GM21381 (cell line): ENCODE data around the gene ZNRF1.
"Not testable (repeated sequence)": the region's sequence is repeated elsewhere in the genome, so short reads cannot be mapped to it uniquely, and the experiment has no call there.

ENCODE experiments used
- ATAC-seq: cut with Tn5 transposase; IDR thresholded peaks from one replicate; pipeline ENCODE4 v1.9.1; 2021; ENCODE audit warnings: mild to moderate bottlenecking, moderate library complexity; ENCODE audit not compliant: unreplicated experiment

The ZNRF1 gene

DNA sequence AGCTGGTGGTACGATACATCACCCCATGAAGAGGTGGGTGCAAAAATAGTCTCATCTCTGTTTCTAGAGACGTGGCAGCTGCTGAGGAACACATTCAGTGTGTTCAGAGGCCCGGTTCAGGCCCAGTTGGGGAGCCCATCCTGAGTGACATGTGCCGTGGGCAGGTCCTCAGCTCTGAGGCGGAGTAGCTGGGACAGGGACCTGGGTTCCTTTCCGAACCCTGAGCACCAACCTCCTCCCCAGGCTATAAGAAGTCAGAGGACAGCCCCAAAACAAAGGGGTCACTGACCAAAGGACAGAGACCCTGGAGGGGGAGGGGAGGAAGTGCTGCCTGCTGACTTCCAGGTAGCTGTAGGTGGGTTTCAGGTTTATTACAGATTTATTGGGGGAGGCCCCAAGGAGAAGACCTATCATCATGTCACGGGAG lies 112.7 kb downstream of the ZNRF1 start:
- no peak for ATAC-seq

DNA sequence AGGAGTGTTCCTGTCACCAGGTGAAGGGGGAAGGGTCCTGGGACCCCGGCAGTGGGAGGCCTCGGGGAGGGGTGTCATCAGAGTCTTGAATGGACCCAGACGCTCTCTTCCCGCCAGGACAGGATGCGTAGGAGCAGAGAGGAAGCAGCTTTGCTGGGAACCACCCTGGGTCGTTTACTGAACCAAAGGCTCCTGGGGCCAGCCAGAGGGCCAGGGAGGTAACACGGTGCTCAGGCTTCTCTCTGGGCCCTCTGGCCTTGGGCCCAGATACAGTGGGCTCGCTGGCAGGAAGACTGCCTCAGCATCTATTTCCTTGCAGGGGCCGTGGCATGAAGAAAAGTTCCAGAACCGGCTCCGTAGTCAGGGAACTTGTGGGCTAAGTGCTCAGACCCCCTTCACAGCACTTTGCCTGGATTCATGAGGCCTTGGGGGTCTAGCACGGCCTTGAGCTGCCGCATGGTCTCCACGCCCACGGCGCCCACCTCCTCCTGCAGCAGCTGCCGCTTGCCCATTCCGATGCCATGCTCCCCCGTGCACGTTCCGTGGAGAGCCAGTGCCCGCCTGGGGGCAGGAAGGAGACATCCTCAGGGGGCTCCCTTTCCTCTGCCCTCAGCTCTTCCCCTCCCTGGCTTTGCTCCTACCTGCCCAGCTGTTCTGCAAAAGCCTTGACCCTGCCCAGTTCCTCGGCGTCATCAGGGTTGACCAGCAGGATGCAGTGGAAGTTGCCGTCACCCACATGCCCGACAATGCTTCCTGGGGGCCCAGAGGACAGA lies 113.3 kb downstream of the ZNRF1 start:
- no peak for ATAC-seq

DNA sequence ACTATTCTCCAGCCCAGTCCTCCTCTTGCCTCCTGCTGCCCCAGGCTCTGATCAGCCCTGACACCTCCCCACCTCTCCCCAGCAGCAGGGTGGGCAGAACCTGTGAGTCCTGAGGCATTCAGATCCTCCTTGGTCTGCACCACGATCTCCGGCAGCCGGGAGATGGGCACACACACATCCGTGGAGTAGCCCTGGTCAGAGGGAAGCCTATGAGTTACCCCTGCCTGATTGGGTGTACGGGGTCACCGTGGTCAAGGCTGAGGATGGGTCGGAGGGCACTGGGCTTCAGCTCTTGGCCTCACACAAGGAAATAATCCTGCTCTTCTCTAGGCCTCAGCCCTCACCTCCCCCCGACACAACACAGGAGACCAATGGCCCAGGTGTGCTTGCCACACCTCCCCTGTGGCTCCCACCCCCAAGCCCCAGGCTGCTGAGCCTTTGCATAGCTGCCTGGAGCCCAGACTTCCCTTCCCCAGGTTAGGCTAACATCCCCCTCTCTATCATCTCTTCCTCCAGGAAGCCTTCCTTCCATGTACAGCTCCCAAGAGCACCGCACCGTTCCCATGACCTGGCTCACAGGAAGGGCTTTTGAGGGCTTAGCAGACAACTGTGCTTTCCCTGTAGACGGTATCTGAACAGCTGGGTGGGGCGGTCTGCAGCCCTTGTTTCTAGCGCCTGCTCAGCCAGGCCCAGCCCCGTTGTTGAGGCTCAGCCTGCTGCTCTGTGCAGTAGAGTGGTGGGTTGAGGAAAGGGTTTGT lies 114.1 kb downstream of the ZNRF1 start:
- ATAC-seq = no peak

DNA sequence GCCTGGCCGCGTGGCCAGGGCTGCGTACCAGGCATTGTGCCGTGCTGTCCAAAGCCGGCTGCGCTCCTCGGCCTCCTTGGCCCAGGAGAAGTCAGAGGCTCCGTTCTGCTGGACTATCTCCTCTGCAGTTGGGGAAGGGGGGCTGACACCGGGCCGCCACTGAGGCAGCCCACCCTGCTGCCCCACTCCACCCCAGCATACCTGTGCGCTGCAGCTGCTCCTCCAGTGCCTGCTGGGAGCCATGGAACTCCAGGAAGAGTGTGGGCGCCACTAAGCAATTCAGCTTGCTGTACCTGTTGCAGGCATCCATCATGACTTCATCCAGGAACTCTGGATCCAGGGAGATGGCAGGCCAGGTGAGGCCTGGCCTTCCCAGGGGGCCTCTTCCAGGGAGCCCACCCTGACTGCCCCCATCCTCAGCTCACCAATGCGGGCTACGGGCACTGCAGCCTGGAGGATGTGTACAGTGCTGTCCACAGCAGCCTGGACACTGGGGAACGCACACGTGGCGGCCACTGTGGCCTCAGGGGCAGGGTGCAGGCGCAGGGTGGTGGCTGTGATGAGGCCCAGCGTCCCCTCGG lies 114.8 kb downstream of the ZNRF1 start:
- ATAC-seq = no peak

DNA sequence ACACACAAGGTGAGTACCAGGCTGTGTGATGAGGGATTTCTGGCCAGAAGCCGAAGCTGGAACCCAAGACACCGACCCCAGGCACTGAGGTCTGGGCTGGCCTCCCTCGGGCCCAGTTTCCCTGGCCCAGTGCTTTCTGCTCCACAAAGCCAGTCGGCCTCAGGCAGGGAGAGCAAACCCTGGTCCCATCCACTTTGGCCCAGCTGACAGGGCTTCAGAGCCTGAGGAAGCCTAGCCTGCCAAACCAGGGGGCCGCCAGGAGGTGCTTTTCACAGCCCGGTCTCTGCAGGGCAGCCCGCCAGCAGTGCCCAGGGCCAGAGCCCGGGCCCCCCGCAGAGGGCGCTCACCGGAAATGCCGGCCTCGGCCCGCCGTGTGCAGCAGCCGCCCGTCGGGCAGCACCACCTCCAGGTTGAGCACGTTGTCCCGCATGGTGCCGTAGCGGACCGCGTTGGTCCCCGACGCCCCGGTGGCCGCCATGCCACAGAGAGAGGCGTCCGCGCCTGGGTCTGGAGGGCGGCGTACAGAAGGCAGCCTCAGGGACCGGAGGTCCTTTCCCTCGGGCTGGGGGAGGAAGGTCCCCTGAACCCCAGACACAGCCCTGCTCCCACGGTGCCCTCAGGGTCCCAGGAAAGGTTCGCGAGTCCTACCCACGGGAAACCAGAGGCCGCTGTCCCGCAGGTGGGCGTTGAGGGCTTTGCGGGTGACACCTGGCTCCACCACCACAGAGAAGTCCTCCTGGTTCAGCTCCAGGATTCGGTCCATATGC lies 115.5 kb downstream of the ZNRF1 start:
- no peak for ATAC-seq

DNA sequence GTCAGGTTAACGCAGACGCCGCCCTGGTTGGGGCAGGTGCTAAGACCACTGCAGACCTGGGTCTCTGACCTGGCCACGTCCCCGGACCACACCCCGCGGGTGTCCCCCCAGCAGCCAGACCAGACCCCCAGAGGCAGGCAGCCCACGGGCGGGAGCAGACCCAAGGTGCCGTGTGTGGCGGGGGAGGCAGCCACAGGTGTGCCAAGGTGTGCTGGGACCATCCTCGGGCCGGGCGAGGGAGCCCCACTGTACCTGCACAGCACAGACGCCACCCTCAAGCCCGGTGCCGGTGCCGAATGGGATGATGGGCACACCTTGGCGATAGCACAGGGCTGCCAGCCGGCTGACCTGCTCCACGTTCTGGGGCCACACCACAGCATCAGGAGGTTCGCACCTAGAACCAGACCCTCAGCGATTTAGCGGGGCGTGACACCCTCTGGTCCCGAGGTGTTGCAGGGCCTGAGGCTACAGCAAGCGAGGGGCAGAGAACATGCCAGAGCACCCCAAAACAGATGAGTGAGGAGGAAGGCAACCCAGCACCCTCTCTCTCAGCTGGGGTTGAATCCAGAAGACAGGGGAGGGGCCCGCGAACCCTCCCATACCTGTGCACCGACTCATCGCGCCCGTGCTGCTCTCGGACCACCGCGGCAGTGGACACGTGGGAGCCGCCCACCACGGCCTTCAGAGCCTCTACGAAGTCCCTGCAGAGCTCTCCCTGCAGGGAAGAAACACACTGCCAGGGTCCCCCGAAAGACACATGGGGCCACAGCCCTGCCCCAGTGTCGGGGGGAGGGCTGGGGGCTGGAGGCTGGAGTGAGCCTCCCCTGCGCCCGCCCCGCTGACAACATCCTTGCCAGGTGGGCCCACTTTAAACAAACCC lies 116.4 kb downstream of the ZNRF1 start:
- ATAC-seq = no peak

DNA sequence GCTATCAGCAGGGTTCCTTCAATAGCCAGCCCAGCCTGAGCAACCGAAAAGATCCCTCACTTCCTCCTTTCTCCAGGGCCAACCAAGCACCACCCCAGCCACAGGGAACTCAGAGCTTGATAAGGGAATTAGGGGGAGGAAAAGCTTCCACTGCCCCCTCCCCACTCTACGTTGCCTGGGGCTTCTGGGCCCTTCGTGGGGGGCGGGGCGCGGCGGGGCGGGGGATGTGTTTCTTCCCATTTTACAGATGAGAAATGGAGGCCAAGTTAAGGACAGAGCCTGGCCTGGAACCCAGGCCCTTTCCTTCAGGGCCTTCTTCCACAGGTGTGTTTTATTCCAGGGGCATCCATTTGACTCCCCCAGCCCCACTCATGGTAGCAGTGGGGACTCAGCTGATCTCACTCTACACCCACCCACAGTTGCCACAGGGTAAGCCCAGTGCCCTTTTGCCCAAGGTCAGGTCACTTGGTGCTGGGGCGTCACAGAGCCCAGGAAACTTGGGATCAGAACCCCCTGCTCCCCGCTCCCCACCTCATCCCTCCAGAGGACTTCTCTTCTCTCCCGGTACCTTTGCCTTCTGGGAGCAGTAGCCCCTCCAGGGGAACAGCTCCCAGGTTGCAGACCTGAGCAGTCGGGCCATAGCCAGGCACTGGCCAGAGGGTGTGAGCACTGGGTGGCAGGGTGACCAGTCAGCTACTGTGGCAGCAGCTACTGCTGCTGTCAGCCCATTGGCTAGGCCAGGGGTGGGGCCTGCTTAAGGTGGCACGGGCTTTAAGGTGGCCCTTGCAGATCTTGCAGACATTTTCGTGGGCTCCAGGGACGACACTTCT lies 117.5 kb downstream of the ZNRF1 start, which contains the start of gene LDHD:
Gene LDHD (minus strand): TSS at position 700 of the 830 bp plus-strand sequence. CDS start 60 bp downstream, at position 640.
- no peak for ATAC-seq

DNA sequence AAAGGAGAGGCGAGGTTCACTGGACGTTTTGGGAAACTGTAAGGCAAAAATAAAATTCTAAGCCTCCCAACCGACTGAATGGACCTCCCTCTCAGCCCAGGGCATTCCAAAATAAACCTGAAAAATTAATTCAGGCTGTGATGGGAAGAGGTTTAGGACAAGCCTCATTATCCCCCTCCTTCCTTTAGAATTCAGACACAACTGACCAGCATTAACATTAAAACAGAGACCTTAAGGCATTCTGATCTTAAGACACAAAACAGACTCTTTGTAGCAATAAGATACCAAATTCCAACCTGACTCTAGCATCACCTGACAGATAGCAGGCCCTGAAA lies 118.1 kb downstream of the ZNRF1 start:
- no peak for ATAC-seq

DNA sequence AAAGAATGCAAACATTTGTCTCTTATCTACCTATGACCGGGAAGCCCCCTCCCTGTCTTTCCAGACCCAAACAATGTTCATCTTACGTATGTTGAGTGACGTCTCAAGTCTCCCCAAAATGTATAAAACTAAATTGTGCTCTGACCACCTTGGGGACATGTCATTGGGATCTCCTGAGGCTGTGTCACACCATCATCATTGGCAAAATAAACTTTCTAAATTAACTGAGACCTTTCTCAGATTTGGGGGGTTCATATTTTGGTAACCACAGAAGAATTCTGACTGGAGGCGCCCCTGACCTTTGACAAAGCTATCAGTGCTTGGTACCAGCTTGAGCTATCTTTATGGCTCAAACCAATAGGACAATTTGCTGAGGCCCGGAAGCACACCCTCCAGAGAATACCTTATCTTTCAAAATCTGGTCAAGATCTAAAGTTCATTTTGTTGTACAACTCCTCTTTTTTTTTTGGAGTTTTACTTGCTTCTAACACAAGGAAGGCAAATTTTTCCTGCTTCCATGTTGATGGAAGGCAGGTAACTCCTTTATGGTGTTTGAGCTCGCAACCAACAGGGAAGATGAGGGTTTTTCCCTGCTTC lies 120.2 kb downstream of the ZNRF1 start:
- no peak for ATAC-seq

DNA sequence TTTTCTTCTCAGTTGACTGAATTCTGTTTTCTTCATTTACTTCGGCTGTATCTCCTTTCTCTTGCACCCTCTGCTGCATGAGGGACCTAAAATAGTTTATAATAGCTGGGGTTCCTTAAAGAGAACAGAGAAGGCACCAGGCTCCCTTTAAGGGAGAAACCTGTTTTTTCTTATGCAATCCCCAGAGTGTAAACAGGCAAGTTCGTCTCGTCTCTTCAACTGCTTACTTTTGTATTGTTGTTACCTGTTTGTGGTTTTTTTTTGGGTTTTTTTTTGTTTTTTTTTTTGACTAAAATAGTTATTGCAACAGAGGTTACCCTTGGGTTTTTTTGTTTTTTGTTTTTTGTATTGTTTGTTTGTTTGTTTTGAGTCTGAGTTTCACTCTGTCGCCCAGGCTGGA lies 121.4 kb downstream of the ZNRF1 start:
- ATAC-seq = no peak

DNA sequence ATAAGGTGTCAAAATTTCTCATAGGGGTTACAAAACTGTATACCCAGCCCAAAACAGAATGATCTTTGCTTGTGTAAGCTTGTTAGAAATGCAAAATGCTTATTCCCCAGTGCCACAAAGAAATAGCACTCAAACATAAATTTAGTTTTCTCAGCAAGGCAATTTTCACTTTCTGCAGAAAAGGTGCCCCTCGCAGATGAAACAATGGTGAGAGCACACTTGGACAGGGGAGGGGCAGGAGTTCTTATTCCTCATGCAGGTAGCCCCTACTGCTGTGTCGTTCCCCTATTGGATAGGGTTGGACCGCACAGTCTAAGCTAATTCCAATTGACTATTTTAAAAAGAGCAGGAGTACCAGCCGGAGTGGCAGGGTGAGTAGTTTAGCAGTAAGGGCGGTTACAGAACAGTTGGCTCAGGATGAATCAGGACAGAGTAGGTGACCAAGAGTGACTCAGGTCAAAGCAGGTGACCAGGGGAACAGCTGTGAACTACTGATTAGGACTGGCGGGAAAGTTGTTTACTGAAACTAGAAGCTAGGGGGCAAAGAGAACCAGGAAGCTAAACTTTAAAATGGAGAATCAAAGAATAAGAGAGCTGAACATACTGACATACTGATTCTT lies 123.2 kb downstream of the ZNRF1 start:
- no peak for ATAC-seq

DNA sequence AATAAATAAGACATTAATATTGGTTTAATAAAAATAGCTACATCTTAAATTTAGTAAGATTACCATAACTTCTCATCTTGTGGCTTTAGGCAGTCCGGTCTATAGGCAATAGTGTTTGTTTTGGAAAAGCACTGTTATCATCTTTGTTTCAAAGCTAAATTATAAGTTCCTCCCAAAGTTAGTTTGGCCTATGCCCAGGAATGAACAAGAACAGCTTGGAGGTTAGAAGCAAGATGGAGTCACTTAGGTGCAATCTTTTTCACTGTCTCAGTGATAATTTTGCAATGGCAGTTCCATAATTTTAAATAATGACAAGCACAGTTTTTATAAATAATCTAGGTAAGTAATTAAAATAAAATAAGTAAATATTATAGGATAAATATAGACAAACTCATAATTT lies 123.8 kb downstream of the ZNRF1 start:
- no peak for ATAC-seq

DNA sequence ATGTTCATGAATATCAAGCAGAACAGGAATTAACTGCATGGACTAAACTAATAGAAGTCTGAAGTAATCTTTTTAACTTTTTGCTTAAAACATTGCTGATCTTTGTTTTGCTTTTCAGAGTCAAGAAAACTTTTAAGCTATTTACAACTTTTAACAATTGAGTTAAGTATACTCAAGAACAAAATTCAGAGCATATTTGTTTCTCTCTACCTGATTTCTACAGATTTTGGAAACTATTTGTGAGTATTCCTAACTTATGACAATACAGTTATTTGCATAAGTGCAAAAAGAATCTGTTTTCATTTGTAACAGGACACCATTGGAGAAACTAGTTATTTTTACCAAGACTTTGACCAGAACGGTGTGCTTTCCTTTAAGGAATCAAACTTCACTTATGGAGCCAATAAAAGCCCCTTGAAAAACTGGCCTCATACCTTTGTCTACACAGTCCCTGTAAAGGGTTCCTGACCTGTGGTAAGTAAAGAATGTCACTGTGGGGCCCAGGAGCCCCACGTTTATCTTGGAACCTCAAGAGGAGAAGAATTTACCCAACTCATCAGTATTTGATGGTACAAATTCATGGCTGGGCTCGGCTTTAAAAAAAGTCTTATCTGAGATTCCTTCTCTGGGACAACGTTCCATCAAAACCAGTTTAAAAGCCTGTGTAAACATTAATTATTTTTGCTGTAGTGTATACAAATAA lies 129.0 kb downstream of the ZNRF1 start:
- ATAC-seq = no peak

DNA sequence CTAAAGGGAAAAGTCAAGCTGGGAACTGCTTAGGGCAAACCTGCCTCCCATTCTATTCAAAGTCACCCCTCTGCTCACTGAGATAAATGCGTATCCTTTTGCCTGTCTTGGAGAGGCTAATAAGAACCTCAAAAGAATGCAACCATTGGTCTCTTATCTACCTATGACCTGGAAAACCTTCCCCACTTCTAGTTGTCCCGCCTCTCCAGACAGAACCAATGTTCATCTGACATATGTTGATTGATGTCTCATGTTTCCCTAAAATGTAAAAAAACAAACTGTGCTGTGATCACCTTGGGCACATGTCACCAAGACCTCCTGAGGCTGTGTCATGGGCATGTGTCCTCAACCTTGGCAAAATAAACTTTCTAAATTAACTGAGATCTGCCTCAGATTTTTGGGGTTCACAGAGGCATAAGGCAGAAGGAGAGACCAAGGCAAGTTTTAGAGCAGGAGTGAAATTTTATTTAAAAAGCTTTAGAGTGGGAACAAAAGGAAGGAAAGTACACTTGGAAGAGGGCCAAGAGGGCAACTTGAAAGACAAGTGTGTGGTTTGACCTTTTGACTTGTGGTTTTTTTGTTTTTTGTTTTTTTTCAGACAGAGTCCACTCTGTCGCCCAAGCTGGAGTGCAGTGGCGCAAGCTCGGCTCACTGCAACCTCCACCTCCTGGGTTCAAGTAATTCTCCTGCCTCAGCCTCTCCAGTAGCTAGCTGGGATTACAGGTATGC lies 130.8 kb downstream of the ZNRF1 start:
- ATAC-seq = not testable (repeated sequence)

DNA sequence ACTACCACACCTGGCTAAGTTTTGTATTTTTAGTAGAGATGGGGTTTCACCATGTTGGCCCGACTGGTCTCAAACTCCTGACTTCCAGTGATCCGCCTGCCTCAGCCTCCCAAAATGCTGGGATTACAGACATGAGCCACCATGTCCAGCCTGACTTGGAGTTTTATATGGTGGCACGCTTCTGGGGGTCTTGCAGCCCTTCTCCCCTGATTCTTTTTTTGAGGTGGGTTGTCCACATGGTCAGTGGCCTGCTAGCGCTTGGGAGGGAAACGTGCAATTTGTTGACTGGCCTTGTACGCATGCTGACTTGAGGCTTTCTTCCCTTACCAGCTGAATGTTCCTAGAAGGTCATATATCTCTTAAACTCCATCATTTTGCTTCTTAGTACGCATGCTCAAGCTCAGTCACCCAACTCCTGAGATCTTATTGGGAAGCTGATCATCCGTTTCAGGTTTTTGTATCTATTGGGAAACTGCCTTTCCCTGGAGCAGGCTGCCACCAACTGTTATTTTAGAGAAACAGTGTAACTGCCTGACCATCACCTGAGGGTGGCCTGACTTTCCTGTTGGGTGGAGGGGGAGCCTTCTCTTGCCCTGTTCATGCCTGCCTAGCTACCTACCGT lies 131.4 kb downstream of the ZNRF1 start:
- ATAC-seq = no peak

DNA sequence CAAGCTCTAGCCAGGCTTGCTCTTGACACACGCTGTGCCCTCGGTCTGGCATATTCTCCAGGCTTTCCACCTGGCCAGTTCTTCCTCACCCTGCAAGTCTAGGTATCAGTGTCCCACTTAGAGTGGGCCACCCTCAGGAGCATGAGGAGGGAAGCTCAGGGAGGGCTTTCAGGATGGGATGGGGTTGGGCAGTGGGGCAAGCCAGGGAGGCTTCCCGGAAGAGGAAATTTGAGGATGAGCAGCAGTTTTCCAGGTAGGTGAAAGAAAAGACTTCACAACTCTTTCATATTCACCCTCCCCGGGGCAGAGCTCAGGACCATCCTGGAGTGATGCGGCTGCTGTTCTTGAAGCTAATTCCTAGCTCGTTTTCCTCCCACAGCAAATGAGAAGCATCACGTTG lies 132.3 kb downstream of the ZNRF1 start:
- ATAC-seq = no peak

DNA sequence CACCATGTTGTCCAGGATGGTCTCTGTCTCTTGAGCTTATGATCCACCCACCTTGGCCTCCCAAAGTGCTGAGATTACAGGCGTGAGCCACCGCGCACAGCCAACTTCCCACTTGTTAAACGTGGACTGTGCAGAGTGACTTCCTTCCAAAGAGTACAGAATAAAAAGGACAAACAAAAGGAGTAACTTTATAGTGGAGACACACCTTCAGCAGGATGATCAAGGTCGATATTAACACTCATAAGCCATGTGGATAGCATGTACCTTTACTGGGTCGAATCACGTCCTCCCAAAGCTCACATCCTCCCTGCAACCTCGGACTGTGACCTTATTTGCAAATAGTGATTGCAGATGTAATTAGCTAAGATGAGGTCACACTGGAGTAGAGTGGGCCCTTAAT lies 139.4 kb downstream of the ZNRF1 start:
- ATAC-seq = no peak
